Measurements from ENCODE around the gene CLIC5.

The CLIC5 gene

DNA sequence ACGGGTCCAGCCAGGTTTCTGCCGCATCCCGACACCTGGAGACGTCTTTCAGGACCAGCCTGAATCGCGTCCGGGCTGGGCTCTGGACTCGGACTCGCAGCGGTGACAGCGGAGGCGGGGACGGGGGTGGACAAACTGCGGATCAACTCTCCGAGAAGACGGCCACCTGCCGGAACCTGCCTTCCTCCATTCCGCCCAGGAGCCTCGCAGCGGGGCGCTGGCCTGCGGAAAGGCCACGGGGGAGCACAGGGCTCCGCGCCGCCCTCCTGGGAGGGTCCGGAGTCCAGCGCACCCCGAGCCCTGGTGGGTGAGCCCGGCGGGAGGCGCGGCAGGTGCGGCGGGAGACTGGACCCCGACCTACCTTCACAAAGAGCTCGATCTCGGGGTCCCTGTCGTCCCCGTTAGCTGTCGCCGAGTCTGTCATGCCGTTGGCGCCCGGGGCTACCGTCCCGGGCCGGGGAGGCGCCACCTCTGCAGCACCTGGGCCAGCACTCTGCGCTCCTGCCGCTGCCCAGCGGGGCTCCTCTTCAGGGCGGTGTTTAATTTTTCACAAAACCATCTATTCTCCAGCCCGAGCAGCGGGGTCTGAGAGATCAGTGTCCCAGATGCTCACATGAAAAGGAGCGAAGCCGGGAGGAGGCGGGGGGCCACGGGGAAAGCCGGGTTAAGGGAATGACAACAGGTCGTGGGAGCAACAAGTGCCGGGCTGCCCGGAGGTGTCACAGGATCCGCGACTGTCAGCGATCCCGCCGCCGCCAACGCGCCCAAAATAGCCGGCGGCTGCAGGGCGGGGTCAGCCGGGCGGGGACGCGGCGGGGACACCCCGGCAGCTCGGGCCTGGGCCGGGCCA, at the start of gene CLIC5:
Gene CLIC5, minus strand, starts transcription at position 742 of the 850 bp plus-strand sequence. Its CDS starts 318 bp downstream, at position 424.
- no peak for DNase-seq (ENCODE audit: low spot score)
- FAIRE-seq: no peak

DNA sequence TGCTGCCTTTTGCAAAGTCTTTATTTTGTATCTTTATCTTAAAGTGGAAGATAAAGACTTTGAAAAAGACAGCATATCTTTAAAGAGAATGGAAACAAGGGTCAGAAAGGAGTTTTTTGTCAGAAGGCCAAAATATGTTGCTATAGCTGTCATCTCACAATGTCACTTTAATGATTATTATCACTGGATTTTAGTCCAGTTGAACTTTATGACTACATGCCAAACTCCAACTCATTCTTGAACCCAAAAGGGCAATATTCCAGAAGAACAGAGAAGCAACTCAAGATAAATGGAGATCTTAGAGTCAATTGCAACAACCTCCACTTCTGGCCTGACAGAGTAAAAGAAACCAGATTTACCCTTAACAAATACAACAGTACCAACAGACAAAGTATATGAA, 47.3 kb upstream of the CLIC5 start:
- FAIRE-seq (no peak), DNase-seq (ENCODE audit: low spot score) (no peak)

DNA sequence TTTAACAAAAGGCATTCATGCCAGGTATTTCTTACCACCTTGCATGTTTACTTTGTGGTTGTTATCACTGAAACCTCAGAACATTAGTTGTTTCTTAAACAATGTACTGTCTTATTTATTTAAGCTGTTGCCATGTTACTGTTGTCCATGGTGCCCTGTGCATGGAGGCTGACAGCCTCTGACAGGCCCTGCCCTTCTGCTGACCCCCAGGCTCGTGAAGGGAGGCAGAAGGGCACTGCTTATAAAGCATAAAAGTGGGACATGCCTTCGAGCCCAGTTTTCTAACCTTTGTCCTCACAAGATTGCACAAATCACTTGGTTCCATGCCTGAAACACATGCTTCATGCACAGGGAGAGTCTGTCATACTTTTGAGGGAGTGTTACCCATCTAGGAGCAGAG, 46.7 kb upstream of the CLIC5 start:
- DNase-seq (ENCODE audit: low spot score): peak; percentile 84

DNA sequence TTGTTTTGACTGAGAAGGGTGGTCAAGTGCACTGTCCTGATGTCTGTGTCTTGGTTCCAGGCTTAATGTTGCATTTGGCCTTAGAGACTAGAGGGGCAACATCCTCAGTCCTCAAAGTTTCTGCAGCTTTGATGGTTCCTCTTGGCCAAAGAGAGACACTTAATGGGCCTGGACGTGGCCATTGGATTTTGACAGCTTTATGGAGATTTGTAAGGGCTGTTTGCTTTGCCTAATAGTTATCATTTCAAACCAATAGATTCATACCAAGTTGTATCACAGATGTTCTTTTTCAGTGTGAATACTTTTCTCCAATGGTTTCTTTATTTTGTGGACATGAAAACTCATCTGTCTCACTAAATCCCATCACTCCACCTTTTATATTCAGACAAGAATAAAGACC, 45.8 kb upstream of the CLIC5 start:
- DNase-seq (ENCODE audit: low spot score): no peak
- FAIRE-seq: no peak

More for the DNA sequence above, 46.7 kb upstream of the CLIC5 start:
- FAIRE-seq: peak; percentile 69

DNA sequence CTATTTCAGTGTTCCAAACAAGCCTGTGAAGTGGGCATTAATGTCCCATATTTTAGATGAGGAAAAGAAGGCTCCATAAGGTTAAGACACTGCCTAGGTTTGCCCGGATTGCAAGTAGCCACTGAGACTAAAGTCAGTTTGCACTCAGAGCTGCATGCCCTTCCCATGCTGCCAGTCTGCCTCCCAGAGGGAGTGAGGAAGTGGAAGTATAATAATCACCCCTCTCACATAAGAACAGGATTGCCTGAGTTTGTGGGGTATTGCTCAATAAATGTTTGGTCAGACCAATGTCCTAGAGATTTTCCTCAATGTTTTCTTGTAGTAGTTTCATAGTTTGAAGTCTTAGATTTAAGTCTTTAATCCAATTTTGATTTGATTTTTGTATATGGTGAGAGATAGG, 43.9 kb upstream of the CLIC5 start:
- FAIRE-seq (no peak), DNase-seq (ENCODE audit: low spot score) (no peak)

DNA sequence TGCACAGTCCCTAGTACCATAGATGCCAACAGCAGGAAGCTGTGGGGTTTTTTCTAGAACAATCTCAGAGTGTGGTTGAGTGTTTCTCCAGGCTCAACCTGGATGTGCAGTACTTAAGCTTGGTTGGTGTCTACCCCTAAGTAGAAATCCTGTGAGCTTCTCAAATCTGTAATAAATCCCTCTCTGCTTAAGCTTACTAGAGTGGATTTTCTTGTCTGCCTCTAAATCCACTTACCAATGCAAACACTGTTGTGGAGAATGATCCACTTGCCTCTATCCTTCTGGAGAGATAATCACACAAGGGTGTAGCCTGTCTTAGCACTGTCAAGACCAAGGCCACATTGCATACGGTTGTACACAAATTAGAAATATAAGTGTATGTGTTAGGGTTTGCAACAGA, 43.3 kb upstream of the CLIC5 start:
- FAIRE-seq (no peak), DNase-seq (ENCODE audit: low spot score) (no peak)

DNA sequence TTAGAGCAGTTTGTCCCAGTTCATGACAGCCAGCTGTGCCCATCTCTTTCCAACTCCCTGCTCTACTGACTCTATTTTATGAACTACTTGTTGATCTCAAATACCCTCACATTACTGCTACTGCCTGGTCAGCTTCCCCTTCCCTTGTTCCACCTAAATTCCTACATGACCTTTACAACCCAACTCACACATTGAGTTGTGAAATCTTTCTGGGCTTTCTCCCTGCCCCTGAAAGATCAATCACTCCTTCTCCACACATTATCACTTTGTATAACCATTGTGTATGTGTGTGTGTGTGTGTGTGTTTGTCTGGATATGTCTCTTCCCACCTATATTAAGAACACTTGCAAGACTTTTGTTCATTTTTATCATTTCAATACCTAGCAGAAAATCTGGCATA, 42.1 kb upstream of the CLIC5 start:
- no peak for DNase-seq (ENCODE audit: low spot score)
- no peak for FAIRE-seq

DNA sequence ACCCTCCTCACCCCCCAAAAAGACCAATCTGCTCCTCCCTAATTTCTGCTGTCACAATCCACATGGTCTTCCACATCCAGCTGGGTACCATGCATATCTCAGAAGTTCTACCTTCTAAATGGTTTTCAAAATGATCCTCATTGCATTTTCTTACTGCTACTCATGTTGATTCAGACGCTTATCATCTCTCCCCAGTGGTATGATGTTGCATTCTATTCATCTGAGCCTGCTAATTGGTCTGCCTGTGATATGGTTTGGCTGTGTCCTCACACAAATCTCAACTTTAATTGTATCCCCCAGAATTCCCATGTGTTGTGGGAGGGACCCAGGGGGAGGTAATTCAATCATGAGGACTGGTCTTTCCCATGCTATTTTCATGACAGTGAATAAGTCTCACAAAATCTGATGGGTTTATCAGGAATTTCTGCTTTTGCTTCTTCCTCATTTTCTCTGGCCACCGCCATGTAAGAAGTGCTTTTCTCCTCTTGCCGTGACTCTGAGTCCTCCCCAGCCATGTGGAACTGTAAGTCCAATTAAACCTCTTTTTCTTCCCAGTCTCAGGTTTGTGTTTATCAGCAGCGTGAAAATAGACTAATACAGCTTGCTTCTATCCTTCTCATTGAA, 41.4 kb upstream of the CLIC5 start:
- DNase-seq (ENCODE audit: low spot score) (no peak), FAIRE-seq (no peak)

DNA sequence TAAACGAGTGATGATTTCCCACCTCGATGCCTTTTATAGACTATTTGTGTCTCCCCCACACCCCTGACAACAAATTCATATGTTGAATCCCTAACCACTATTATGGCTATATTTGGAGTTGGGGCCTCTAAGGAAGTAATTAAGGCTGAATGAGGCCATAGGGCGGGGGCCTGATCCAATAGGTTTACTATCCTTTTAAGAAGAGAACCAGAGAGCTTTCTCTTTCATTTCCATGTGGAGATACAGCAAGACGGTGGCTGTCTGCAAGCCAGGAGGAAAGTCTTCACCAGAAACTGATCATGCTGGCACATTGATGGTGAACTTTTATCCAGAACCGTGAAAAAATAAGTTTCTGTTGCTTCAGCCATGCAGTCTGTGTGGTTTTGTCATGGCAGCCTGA, 38.9 kb upstream of the CLIC5 start:
- no peak for DNase-seq (ENCODE audit: low spot score)
- FAIRE-seq: no peak

DNA sequence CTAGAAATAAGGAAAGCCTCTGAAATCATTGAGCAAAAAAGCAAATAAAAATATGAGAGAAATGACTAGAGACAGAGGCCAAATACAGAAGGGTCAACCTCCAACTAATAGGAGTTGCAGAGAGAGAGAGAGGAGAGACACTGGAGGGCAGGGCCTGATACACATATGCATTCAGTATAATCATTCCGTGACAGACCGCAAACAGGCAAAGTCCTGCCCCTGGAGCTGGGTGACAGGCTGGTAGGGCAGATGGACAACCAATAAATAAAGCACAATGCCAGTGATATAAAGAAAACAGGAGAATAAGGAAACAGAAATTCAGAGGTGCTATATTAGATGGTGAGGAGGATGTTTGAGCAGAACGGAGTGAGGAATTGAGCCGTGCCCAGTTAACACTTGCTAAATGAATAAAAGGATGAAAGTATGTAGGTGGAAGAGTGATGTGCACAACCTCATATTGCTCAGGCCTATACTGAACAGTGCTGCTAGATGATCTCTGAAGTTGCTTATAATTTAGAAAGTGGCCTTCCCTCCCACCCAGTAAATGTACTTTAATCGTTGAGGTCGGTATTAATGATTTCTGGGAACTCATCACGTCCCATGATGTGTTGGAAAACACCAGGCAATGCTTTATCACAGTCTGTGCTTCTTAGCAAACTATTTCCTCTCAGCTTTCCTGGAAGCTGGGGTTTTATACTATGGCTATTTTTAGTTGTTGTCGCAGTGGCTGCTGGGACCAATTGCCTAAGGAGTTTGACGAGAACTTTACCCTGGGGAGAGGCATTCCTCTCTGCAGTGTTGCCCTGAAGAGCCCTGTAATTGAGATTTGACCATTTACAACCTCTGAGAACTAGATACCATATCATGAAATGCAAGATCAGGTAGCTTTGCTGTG, 37.6 kb upstream of the CLIC5 start:
- DNase-seq (ENCODE audit: low spot score) (no peak), FAIRE-seq (no peak)

DNA sequence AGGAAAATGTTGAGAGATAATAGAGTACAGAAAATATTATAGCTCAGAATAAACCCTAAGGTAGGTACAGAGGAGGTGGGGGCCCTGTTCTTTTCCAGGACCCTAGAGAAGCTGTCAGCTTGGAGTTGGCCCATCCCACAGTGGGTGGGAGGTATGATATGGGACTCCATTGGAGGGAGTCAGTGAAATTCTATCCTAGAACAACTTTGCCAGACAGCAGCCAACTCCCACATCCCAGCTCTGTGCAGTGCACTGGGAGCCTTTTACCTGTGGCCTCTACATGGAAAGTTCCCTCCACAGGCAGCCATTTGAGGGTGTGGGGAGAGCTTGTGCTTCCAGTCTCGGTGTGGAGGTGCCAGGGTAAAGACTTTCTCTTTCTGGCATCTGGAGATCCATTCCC, 36.8 kb upstream of the CLIC5 start:
- FAIRE-seq: no peak

DNA sequence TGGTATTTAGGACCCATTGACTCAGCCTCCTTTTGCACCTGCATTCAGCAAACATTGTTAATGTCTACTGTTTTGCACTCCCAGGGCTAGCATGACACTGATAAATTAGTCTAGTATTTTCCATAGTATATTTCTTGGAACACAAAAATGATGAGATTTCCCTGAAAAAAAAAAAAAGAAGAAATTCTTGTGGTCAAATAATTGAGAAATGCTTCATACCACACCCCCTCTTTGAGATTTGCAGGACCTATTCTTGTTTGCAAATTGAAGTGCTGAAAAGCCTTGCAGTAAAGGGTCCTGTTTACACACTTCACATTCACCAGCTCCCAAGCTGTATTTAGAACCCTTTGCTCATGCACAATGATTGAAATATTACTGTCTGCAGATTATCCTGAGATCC, 36.3 kb upstream of the CLIC5 start:
- DNase-seq (ENCODE audit: low spot score): peak; percentile 24
- no peak for FAIRE-seq

More for the DNA sequence above, 36.8 kb upstream of the CLIC5 start:
- no peak for DNase-seq (ENCODE audit: low spot score)

DNA sequence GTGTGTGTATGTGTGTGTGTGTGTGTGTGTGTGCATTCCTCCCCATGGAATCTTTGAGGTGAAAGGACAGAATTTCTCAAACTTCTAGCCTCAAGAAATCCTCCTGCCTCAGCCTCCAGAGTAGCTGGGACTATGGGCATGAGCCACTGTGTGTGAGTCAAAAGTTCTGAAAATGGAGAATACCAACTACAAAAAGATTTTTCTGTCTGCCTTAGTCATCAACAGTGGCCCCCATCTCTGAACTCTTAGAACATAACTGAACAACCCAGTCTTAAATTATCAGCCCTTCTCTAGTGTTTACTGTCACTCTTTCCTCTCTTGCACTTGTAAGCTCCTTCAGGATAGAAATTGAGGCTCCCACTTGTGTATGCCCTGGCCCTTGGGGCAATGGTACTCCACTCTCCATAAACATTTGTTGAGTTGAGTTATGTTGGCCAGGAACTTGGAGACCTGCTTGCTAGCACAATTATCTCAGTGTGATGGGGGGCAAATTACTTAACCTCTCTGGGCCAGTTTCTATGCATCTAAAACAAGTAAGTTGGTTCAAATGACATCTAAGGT, 35.3 kb upstream of the CLIC5 start:
- DNase-seq (ENCODE audit: low spot score) (no peak), FAIRE-seq (no peak)

DNA sequence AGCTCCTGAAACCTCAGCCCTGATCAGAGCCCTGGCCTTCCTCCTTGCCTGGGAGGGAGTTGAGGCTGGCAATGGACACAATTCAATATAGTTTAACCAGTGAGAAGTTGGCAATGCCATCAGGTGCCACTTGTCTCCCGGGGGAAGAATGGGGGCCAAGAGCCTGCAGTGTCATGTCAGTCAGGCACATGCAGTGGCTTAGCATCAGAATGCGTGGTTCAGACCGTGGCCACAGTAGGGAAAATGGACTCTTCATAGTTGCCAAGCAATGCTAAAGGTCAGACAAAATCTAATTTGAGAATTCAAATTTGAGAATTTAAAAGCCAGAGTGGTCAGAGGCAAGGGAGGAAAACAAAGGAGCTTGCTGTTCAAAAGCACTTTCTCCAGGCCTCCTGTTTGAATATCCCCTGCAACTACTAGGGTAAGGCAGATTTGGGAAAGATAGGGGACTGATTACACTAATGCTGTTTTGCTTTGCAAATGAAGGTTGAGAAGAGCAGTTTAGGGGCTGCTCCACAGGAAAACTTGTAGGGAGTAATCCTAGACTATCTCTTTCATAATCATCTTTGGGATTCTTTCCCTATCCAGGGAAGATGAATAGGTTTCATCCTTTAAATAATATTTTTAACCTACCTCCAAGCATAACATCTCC, 33.1 kb upstream of the CLIC5 start:
- FAIRE-seq (no peak), DNase-seq (ENCODE audit: low spot score) (no peak)

DNA sequence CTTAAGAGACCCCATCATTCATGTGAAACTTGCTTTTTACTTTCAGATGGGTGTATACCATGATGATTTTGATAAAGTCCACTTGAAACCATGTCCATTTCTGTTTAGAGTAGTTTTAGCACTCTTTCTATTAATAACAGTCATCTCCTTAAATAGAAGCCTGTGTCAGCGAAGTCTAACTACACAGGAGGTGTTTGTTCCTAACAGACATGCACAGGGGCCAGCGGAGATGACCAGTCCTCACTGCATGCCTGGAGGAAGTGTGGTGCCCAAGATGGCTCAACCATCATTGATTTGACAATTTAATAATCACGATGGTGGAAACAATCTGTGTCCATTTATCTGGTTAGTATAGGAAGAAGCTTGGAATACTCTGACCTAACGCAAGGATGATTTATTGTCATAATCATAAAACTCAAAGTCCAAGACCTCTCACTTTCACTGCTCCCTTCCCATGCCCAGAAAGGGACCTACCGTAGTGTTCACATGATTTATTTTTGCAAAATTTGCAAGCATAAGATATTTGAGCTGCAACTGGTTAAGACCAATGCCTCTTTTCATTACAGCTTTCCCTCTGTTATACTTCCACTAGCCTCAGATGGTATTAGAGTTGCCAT, 31.0 kb upstream of the CLIC5 start:
- no peak for FAIRE-seq
- DNase-seq (ENCODE audit: low spot score): no peak

DNA sequence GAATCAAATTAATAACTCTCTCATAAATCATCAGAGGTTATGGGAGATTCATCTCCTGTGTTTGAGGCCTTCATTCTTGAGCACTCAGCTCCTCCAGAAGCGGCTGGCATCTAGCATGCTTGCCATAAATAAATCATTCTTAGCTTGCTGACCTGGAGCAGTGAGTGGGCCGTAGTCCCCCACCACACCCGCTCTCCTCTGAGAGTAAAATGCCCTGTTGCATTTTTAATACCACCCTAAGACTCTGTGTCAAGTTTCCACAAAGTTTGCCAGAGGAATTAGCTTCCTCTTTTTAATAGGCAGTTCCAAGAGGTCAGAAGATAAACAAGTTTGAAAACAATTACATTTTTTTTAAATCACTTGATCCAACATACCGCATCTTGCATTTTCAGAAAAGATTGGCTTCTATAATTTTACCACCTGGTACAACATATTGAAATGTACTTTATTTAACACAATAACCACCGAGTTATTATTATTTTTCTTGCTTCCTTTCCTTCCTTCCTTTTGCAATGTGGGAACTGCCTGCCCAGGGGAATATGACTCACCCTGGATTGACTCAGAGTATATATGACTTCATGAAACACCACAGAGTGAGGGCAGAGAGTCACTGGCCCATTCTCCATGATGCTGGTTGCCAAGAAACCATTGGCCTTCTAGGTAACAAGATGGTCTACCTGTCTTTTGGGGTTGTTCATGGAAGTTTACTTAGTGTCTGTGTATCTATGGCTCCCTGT, 29.4 kb upstream of the CLIC5 start:
- FAIRE-seq (no peak), DNase-seq (ENCODE audit: low spot score) (peak; percentile 85)

DNA sequence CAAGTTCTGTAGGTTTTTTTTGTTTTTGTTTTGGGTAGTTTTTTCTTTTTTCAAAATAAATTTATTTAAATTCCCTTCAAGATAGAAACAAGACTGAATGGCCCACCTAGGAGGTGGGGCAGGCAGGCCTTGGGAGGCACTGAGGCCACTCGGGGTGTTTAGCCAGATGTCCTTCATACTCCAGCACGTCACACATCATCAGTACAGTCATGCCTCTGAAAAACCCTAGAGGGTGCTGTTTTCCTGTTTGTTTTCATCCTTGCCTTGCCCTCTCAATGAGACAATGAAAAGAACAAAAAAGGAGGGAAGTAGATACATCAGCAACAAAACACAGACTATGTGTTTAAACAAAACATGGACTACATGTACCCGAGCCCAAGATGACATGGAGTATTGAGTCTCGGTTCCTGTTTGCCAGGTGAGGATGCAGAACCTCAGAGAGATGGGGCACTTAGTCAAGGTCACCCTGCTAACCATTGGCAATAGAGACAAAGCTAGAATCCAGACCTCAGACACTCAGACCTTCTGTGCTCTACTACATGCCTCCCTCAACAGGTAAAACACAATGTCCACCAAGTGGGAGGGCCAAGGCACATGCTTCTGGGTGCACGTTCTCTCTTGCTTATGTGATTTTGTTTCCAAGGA, 26.8 kb upstream of the CLIC5 start:
- no peak for FAIRE-seq
- peak; percentile 44 for DNase-seq (ENCODE audit: low spot score)

DNA sequence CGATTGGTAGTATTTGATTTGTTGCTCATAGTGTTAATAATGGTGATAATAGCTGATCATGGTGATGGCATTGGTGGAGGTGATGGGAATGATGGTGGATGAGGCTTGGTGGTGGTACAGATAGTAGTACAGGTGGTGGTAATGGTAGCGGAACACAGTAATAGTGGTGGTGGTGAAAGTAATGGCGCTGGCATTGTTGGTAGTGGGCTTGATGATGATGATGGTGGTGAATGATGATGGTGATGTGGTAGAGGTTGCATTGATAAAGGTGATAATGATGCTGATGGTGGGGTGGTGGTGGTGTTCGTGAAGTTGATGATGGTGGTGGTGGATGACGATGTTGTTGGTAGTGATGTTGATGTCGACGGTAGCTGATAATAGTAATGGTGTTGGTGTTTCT, 24.6 kb upstream of the CLIC5 start:
- FAIRE-seq (no peak), DNase-seq (ENCODE audit: low spot score) (no peak)

DNA sequence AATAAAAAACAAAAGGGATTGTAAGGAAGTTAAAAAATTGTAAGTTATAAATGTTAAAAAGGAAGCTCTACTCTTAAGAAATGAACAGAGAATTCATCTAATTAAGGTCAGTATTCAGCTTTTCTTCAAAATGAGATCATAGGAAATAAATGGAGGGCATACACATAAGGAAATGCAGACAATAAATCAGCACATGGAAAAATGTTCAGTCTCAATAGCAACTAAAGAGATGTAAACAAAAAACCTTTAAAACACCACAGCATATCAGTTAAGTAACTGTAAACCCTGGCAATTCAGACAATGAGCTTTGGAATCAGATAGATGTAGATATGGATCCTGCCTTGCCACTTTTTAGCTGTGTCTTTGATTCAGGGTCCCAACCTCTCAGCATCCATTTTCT, 24.0 kb upstream of the CLIC5 start:
- no peak for FAIRE-seq

More for the DNA sequence above, 24.0 kb upstream of the CLIC5 start:
- DNase-seq (ENCODE audit: low spot score): no peak

Data from urothelium cell line (cell line).